ENCODE data around the gene PLD3. TPM values are rescaled to one million over a fixed set of nuclear protein-coding genes. Genes with fewer than 3 reads are reported as not detected.

PLD3 gene
- total RNA-seq (100 to 1,000 TPM; 138 to 375 (median 183) TPM), polyA plus RNA-seq (100 to 1,000 TPM; 109 to 146 TPM)
- long read RNA-seq, donor 1, transcript PLD3-213 (3 exons, 750 nt) = major isoform, 8 of 123 reads
- long read RNA-seq, donor 1, transcript PLD3-207 (13 exons, 2,140 nt) = major isoform, 8 of 123 reads
- long read RNA-seq, donor 1, partial matches to known transcripts = 42 of 123 reads
- long read RNA-seq, donor 1, other reads (novel, unspliced or antisense) = 61 of 123 reads
- long read RNA-seq, donor 2, transcript PLD3-207 (13 exons, 2,140 nt) = major isoform, 39 of 383 reads
- long read RNA-seq, donor 2, transcript PLD3-213 (3 exons, 750 nt) = minor isoform, 9 of 383 reads
- long read RNA-seq, donor 2, partial matches to known transcripts = 76 of 383 reads
- long read RNA-seq, donor 2, other reads (novel, unspliced or antisense) = 254 of 383 reads
- long read RNA-seq, donor 3, transcript PLD3-207 (13 exons, 2,140 nt) = major isoform, 5 of 86 reads
- long read RNA-seq, donor 3, partial matches to known transcripts = 19 of 86 reads
- long read RNA-seq, donor 3, other reads (novel, unspliced or antisense) = 59 of 86 reads

GRCh38 chr19:40348125-40348913 is at the start of gene PLD3, which contains the start of gene C19orf47:
TSS of gene PLD3 (plus strand) at chr19:40348695. CDS start at chr19:40366484, 17,789 bp downstream.
TSS of gene C19orf47 (minus strand) at chr19:40348397. CDS start at chr19:40341857, 6,540 bp downstream.
- TF ChIP-seq CTCF (IDR thresholded peaks at IDR 0.05) (no peak), POLR2A (IDR thresholded peaks at IDR 0.05) (peak in 1 of 2 donors; percentile 86)
- DNase-seq (peak; percentile 100), ATAC-seq (peak; percentile 97 to 98 (median 98))
- WGBS, 4 donors = 0 to 1% (median 1%) methylated on average over 31 to 77 of the region's 77 CpGs
- Histone ChIP-seq H3K27ac (peak within 1 kb of the TSS; percentile 67 to 88 (median 84)), H3K9me3 (no peaks in the 10 kb centered on the region), H3K4me1 (peaks cover 0 to 34% (median 20%) of the 10 kb centered on the region in 12 donors), H3K27me3 (no peaks in the 10 kb centered on the region), H3K36me3 (peaks cover 0 to 7% (median 0%) of the 10 kb centered on the region in 9 donors), H3K4me3 (peak within 1 kb of the TSS; percentile 59 to 98 (median 82))
- intact Hi-C loops (cut with DNase I) = loop anchor here in 2 of 10 donors (2.0 to 10.0 kb wide), 5 partner anchors 52 to 94 kb away; partner anchors contain the start of genes SERTAD1 (in 1 of the 2) and SERTAD3 (in 1 of the 2)

- ATAC-seq (no peak), DNase-seq (no peak)
- Histone ChIP-seq H3K4me1 (peaks cover 0 to 4% (median 0%) of the 10 kb centered on the region in 12 donors), H3K27ac (no peak overlapping the region), H3K36me3 (no peaks in the 10 kb centered on the region), H3K27me3 (no peaks in the 10 kb centered on the region), H3K4me3 (no peak overlapping the region), H3K9me3 (no peaks in the 10 kb centered on the region)
- TF ChIP-seq CTCF (IDR thresholded peaks at IDR 0.05) = no peak
- no peak for TF ChIP-seq POLR2A (IDR thresholded peaks at IDR 0.05)
- intact Hi-C loops (cut with DNase I) = loop anchor here in 9 of 10 donors (10.0 kb wide), 4 partner anchors 224 to 334 kb away; no protein-coding TSS in a partner anchor
- 92 to 97% (median 95%) methylated on average over 4 of the region's 4 CpGs for WGBS, 4 donors
These were observed 47.8 kb upstream of the PLD3 start for GRCh38 chr19:40300668-40301067.

DNA sequence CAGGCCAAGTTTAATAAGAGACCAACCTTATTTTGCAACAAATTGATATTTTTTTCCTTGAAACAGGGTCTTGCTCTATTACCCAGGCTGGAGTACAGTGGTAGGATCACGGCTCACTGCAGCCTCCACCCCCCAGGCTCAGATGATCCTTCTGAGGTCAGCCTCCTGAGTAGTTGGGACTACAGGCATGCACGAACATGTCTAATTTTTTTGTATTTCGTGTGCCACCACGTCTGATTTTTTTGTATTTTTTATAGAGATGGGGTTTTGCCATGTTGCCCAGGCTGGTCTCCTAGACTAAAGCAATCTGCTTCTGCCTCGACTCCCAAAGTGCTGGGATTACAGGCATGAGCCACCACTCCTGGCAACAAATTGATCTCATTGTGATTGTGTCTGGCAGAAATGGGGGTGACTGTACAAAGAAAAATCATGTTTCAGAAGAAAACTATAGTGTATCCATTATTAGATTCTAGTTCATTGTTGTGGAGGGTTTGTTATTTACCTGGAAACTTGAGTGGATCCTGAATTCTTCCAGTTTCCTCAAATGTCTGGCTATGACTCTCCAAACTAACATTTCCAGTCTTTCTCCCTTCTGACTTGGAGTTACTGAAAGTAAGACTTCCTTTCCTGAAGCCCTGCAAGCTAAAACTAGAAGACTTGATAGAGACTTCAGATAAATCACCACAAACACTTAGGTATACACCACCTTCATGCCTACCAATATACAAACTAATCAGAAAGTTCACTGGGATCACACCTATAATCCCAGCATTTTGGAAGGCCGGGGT is 46.1 kb upstream of the PLD3 start:
- ATAC-seq (no peak), DNase-seq (no peak)
- TF ChIP-seq POLR2A (IDR thresholded peaks at IDR 0.05) (no peak), CTCF (IDR thresholded peaks at IDR 0.05) (no peak)
- WGBS, 4 donors = 86 to 90% (median 89%) methylated on average over 6 of the region's 6 CpGs
- Histone ChIP-seq H3K36me3 (no peaks in the 10 kb centered on the region), H3K4me3 (no peak overlapping the region), H3K27ac (no peak overlapping the region), H3K9me3 (no peaks in the 10 kb centered on the region), H3K27me3 (no peaks in the 10 kb centered on the region), H3K4me1 (peaks cover 0 to 5% (median 0%) of the 10 kb centered on the region in 12 donors)
- intact Hi-C loops (cut with DNase I) = loop anchor here in 9 of 10 donors (10.0 kb wide), 4 partner anchors 222 to 332 kb away; no protein-coding TSS in a partner anchor
